Measurements from ENCODE around the gene SPATA16.

GRCh38 chr3:172853005-172853404 lies 288.0 kb downstream of the SPATA16 start:
- TF ChIP-seq FOXA1 (IDR thresholded peaks at IDR 0.05) (no peak), CTBP1 (IDR thresholded peaks at IDR 0.05; ENCODE audit: borderline replicate concordance) (no peak)
